Cardiac muscle cell (in vitro differentiated cells and primary cell): ENCODE measurements around the gene MAFB. TPM values are rescaled to one million over a fixed set of nuclear protein-coding genes. Genes with fewer than 3 reads are reported as not detected.

Experiments used
- DNase-seq, 2 donors: peaks; one replicate each; pipeline versions ENCODE4 v3.0.0 to v3.0.0-alpha.2; 2010 to 2017; ENCODE audit warnings: low read depth in 1 of 2, low spot score in 1 of 2
- H3K27ac ChIP-seq: fragments of 200-600 bp; sonication (generic); 2 replicates; pipeline ENCODE4 v1.5.1; 2016
- H3K27me3 ChIP-seq: fragments of 200-600 bp; sonication (generic); 2 replicates; pipeline ENCODE4 v1.6.0; 2016; ENCODE audit warnings: control low read depth
- H3K36me3 ChIP-seq: fragments of 200-600 bp; sonication (generic); 2 replicates; pipeline ENCODE4 v1.5.1; 2016; ENCODE audit warnings: control low read depth
- H3K4me1 ChIP-seq: fragments of 200-600 bp; sonication (generic); 2 replicates; pipeline ENCODE4 v1.8.1; 2017; ENCODE audit warnings: low read depth, mild to moderate bottlenecking, mixed run types
- H3K4me3 ChIP-seq: fragments of 200-600 bp; sonication (generic); 2 replicates; pipeline ENCODE4 v1.5.1; 2016; ENCODE audit warnings: mild to moderate bottlenecking
- H3K9me3 ChIP-seq: fragments of 200-600 bp; sonication (generic); 2 replicates; pipeline ENCODE4 v1.5.1; 2017; ENCODE audit warnings: low read depth, mild to moderate bottlenecking, control low read depth
- CTCF ChIP-seq: IDR thresholded peaks from 2 replicates; pipeline ENCODE4 v1.5.1; 2012; ENCODE audit warnings: low read depth, mild to moderate bottlenecking, low read length
- polyA plus RNA-seq: library from polyadenylated mRNA; unstranded; fragments of >200 nt; fragmentation: Nextera tagmentation; extraction: Ambion mirVana; gene quantifications from 2 replicates; pipeline ENCODE4 v1.2.1, GENCODE V29; 2016
- total RNA-seq: library from RNA; depleted of rRNA; stranded (reverse); fragments of >200 nt; gene quantifications from 2 replicates; pipeline ENCODE4 v1.2.3, GENCODE V29; 2016

MAFB gene
- total and polyA plus RNA-seq, 2 experiments from 2014 or later = 0.84 to 3.2 TPM

GRCh38 chr20:40675599-40676221 is 13.3 kb downstream of the MAFB start:
- H3K27me3 ChIP-seq = peaks cover 68% of the 10 kb centered on the region
- no peak overlapping the region for H3K27ac ChIP-seq
- no peak for DNase-seq
- H3K36me3 ChIP-seq = no peaks in the 10 kb centered on the region
- no peaks in the 10 kb centered on the region for H3K9me3 ChIP-seq
- TF ChIP-seq CTCF = no peak
- H3K4me3 ChIP-seq = no peak overlapping the region
- no peaks in the 10 kb centered on the region for H3K4me1 ChIP-seq

- Histone ChIP-seq H3K4me1 (no peaks in the 10 kb centered on the region), H3K27ac (no peak overlapping the region), H3K4me3 (no peak overlapping the region), H3K9me3 (no peaks in the 10 kb centered on the region), H3K36me3 (no peaks in the 10 kb centered on the region), H3K27me3 (peaks cover 45% of the 10 kb centered on the region)
- no peak for DNase-seq
- no peak for TF ChIP-seq CTCF
Observed at GRCh38 chr20:40673442-40673841, 15.6 kb downstream of the MAFB start.

- TF ChIP-seq CTCF = no peak
- Histone ChIP-seq H3K4me1 (no peaks in the 10 kb centered on the region), H3K27ac (no peak overlapping the region), H3K9me3 (no peaks in the 10 kb centered on the region), H3K36me3 (no peaks in the 10 kb centered on the region), H3K4me3 (no peak overlapping the region), H3K27me3 (peaks cover 32% of the 10 kb centered on the region)
- no peak for DNase-seq
Observed at GRCh38 chr20:40672095-40672494, 16.9 kb downstream of the MAFB start.

GRCh38 chr20:40670253-40670652 is 18.8 kb downstream of the MAFB start:
- no peak overlapping the region for H3K27ac ChIP-seq
- peak; percentile 11 for TF ChIP-seq CTCF
- H3K9me3 ChIP-seq = no peaks in the 10 kb centered on the region
- no peak for DNase-seq
- peaks cover 13% of the 10 kb centered on the region for H3K27me3 ChIP-seq
- H3K4me1 ChIP-seq = no peaks in the 10 kb centered on the region
- no peaks in the 10 kb centered on the region for H3K36me3 ChIP-seq
- no peak overlapping the region for H3K4me3 ChIP-seq

GRCh38 chr20:40669692-40670091 is 19.3 kb downstream of the MAFB start:
- Histone ChIP-seq H3K27ac (no peak overlapping the region), H3K9me3 (no peaks in the 10 kb centered on the region), H3K27me3 (peaks cover 8% of the 10 kb centered on the region), H3K4me3 (no peak overlapping the region), H3K36me3 (no peaks in the 10 kb centered on the region), H3K4me1 (no peaks in the 10 kb centered on the region)
- TF ChIP-seq CTCF = no peak
- no peak for DNase-seq
